ENCODE data around the gene CCDC186.

CCDC186 gene

GRCh38 chr10:114115661-114116445 lies 58.1 kb downstream of the CCDC186 start:
- DNase-seq (ENCODE audit: low read depth in 2 of 3, low spot score in 1 of 3): no peak

GRCh38 chr10:114110174-114110972 lies 63.6 kb downstream of the CCDC186 start:
- DNase-seq (ENCODE audit: low read depth in 2 of 3, low spot score in 1 of 3): no peak

GRCh38 chr10:114103284-114103683 lies 70.7 kb downstream of the CCDC186 start:
- DNase-seq (ENCODE audit: low read depth in 2 of 3, low spot score in 1 of 3): no peak

GRCh38 chr10:114102256-114102655 lies 71.7 kb downstream of the CCDC186 start:
- DNase-seq (ENCODE audit: low read depth in 2 of 3, low spot score in 1 of 3): no peak

- DNase-seq (ENCODE audit: low read depth in 2 of 3, low spot score in 1 of 3): no peak
Observed at GRCh38 chr10:114100848-114101741, 72.9 kb downstream of the CCDC186 start.

- no peak for DNase-seq (ENCODE audit: low read depth in 2 of 3, low spot score in 1 of 3)
Observed at GRCh38 chr10:114096864-114097263, 77.1 kb downstream of the CCDC186 start.

GRCh38 chr10:114095559-114096337 lies 78.3 kb downstream of the CCDC186 start:
- no peak for DNase-seq (ENCODE audit: low read depth in 2 of 3, low spot score in 1 of 3)

- no peak for DNase-seq (ENCODE audit: low read depth in 2 of 3, low spot score in 1 of 3)
Observed at GRCh38 chr10:114094795-114095194, 79.2 kb downstream of the CCDC186 start.

- DNase-seq (ENCODE audit: low read depth in 2 of 3, low spot score in 1 of 3): no peak
Observed at GRCh38 chr10:114087655-114088054, 86.3 kb downstream of the CCDC186 start.

- no peak for DNase-seq (ENCODE audit: low read depth in 2 of 3, low spot score in 1 of 3)
Observed at GRCh38 chr10:114087255-114087654, 86.7 kb downstream of the CCDC186 start.

- DNase-seq (ENCODE audit: low read depth in 2 of 3, low spot score in 1 of 3): no peak
Observed at GRCh38 chr10:114084215-114084614, 89.8 kb downstream of the CCDC186 start.

GRCh38 chr10:114083040-114083439 lies 91.0 kb downstream of the CCDC186 start:
- no peak for DNase-seq (ENCODE audit: low read depth in 2 of 3, low spot score in 1 of 3)

- DNase-seq (ENCODE audit: low read depth in 2 of 3, low spot score in 1 of 3): no peak
Observed at GRCh38 chr10:114081911-114082583, 92.0 kb downstream of the CCDC186 start.

GRCh38 chr10:114079421-114079820 lies 94.6 kb downstream of the CCDC186 start:
- no peak for DNase-seq (ENCODE audit: low read depth in 2 of 3, low spot score in 1 of 3)

GRCh38 chr10:114078346-114078745 lies 95.7 kb downstream of the CCDC186 start:
- no peak for DNase-seq (ENCODE audit: low read depth in 2 of 3, low spot score in 1 of 3)

- no peak for DNase-seq (ENCODE audit: low read depth in 2 of 3, low spot score in 1 of 3)
Observed at GRCh38 chr10:114077815-114078219, 96.2 kb downstream of the CCDC186 start.

- no peak for DNase-seq (ENCODE audit: low read depth in 2 of 3, low spot score in 1 of 3)
Observed at GRCh38 chr10:114077347-114077746, 96.7 kb downstream of the CCDC186 start.

GRCh38 chr10:114075093-114075492 lies 98.9 kb downstream of the CCDC186 start:
- no peak for DNase-seq (ENCODE audit: low read depth in 2 of 3, low spot score in 1 of 3)

GRCh38 chr10:114073395-114074186 lies 100.4 kb downstream of the CCDC186 start:
- DNase-seq (ENCODE audit: low read depth in 2 of 3, low spot score in 1 of 3): no peak
